Caco-2 (cell line): ENCODE measurements around the gene HABP2. TPM values are rescaled to one million over a fixed set of nuclear protein-coding genes. Genes with fewer than 3 reads are reported as not detected.

ENCODE experiments used
- BruUV-seq: library from RNA; stranded (reverse); fragments of 400-500 nt; replicated peaks from 2 replicates; lab custom pipeline; 2021; lab: Mats Ljungman, UMichigan
- CTCF ChIA-PET: fragments of 300-600 bp; sonication (Branson Sonifier 250); formaldehyde crosslinking; loops from one replicate; lab custom pipeline; 2022; ENCODE audit warnings: antibody characterized with exemption; lab: Charles Lee
- POLR2A ChIA-PET: fragments of 300-600 bp; sonication (Branson Sonifier 250); formaldehyde crosslinking; loops from one replicate; lab custom pipeline; 2022; ENCODE audit warnings: antibody characterized with exemption; lab: Charles Lee
- DNase-seq, 2 experiments: peaks; one replicate each; pipeline versions ENCODE4 v3.0.0 to v3.0.0-alpha.2; 2020 to 2022
- H3K27me3 ChIP-seq: replicated peaks from 2 replicates; pipeline ENCODE4 v1.6.0; 2011; ENCODE audit warnings: low read length; ENCODE audit not compliant: control insufficient read depth, insufficient read depth
- H3K36me3 ChIP-seq: 2 replicates; pipeline ENCODE4 v1.5.1; 2011; ENCODE audit warnings: low read length; ENCODE audit not compliant: control insufficient read depth, insufficient read depth
- H3K4me1 ChIP-seq: fragments of 250-450 bp; sonication (Bioruptor Pico); 2 replicates; pipeline ENCODE4 v1.5.1; 2020; ENCODE audit warnings: mild to moderate bottlenecking
- H3K4me3 ChIP-seq: 2 replicates; pipeline ENCODE4 v1.5.1; 2011; ENCODE audit warnings: low read depth, mild to moderate bottlenecking, control low read depth, low read length
- H3K9me3 ChIP-seq: fragments of 250-450 bp; sonication (Bioruptor Pico); 2 replicates; pipeline ENCODE4 v1.5.1; 2020; ENCODE audit warnings: mild to moderate bottlenecking, moderate library complexity
- H3K27ac Mint-ChIP-seq: one replicate; pipeline ENCODE4 v1.8.0; 2022; ENCODE audit warnings: mixed read lengths; ENCODE audit not compliant: unreplicated experiment
- H3K27me3 Mint-ChIP-seq: one replicate; pipeline ENCODE4 v1.8.0; 2022; ENCODE audit warnings: mixed read lengths; ENCODE audit not compliant: insufficient read depth, unreplicated experiment
- H3K36me3 Mint-ChIP-seq: one replicate; pipeline ENCODE4 v1.8.0; 2022; ENCODE audit warnings: mild to moderate bottlenecking, mixed read lengths; ENCODE audit not compliant: insufficient read depth, unreplicated experiment
- H3K4me1 Mint-ChIP-seq: one replicate; pipeline ENCODE4 v1.8.0; 2022; ENCODE audit warnings: low read depth, mixed read lengths; ENCODE audit not compliant: unreplicated experiment
- H3K4me3 Mint-ChIP-seq: one replicate; pipeline ENCODE4 v1.8.0; 2022; ENCODE audit warnings: mild to moderate bottlenecking, moderate library complexity, mixed read lengths; ENCODE audit not compliant: unreplicated experiment
- H3K9me3 Mint-ChIP-seq: one replicate; pipeline ENCODE4 v1.8.0; 2022; ENCODE audit warnings: mixed read lengths; ENCODE audit not compliant: unreplicated experiment
- CTCF ChIP-seq, 2 experiments: fragments of 200-600 bp in 1 of 2; IDR thresholded peaks; 1 replicate in 1 of 2; 2 replicates in 1 of 2; pipeline versions ENCODE4 v1.5.1 to v1.8.0; 2011 to 2022; ENCODE audit warnings: antibody characterized with exemption in 1 of 2, control low read depth in 1 of 2, inconsistent platforms in 1 of 2, low read depth in 1 of 2, low read length in 1 of 2, mild to moderate bottlenecking in 1 of 2, moderate library complexity in 1 of 2; ENCODE audit not compliant: insufficient read depth in 1 of 2, severe bottlenecking in 1 of 2, unreplicated experiment in 1 of 2
- intact Hi-C: fragments of 100-400 bp; cut with micrococcal nuclease; formaldehyde crosslinking; loops from one replicate; pipeline ENCODE4 v1.10.0; 2022; ENCODE audit not compliant: unreplicated experiment
- total RNA-seq: library from RNA; stranded (reverse); gene quantifications from 2 replicates; pipeline ENCODE4 v1.2.3, GENCODE V29; 2022

HABP2 gene
- total RNA-seq, 1 experiment from 2014 or later = 21.0 TPM

- intact Hi-C loops = loop anchor here (2.0 kb wide), 1 partner anchor 15 kb away; no protein-coding TSS in a partner anchor
- ChIA-PET POLR2A (no interaction called here), CTCF (interaction anchor here (1.3 kb wide), 1 partner anchor 38 kb away, joined by 6 read pairs; no protein-coding TSS in a partner anchor)
- no peak for TF ChIP-seq CTCF (IDR thresholded peaks at IDR 0.05; ENCODE audit: insufficient read depth in 1 of 2, low read depth in 1 of 2, low read length in 1 of 2, severe bottlenecking in 1 of 2, unreplicated experiment in 1 of 2)
- H3K36me3 ChIP-seq = no peaks in the 10 kb centered on the region
- no peak overlapping the region for H3K4me3 Mint-ChIP-seq
- H3K27me3 Mint-ChIP-seq = no peaks in the 10 kb centered on the region
- no peak overlapping the region for H3K4me3 ChIP-seq
- BruUV-seq = no TSS peak
- no peak overlapping the region for H3K27ac Mint-ChIP-seq
- H3K4me1 Mint-ChIP-seq = no peaks in the 10 kb centered on the region
- H3K36me3 Mint-ChIP-seq = no peaks in the 10 kb centered on the region
- no peaks in the 10 kb centered on the region for H3K9me3 Mint-ChIP-seq
- no peaks in the 10 kb centered on the region for H3K4me1 ChIP-seq
- H3K9me3 ChIP-seq = no peaks in the 10 kb centered on the region
- no peak for DNase-seq
- no peaks in the 10 kb centered on the region for H3K27me3 ChIP-seq
Observed at GRCh38 chr10:113525713-113526112, 27.1 kb upstream of the HABP2 start.

GRCh38 chr10:113527211-113527906 lies 25.5 kb upstream of the HABP2 start:
- ChIA-PET CTCF (interaction anchor here (0.8 to 0.9 kb wide), 2 partner anchors 11 to 36 kb away, joined by 3 read pairs; no protein-coding TSS in a partner anchor), POLR2A (interaction anchor here (0.6 kb wide), 1 partner anchor 10 kb away, joined by 3 read pairs; no protein-coding TSS in a partner anchor)
- intact Hi-C loops = no loop called here
- Histone ChIP-seq H3K36me3 (no peaks in the 10 kb centered on the region), H3K27me3 (no peaks in the 10 kb centered on the region), H3K4me3 (no peak overlapping the region), H3K4me1 (no peaks in the 10 kb centered on the region), H3K9me3 (no peaks in the 10 kb centered on the region)
- DNase-seq = no peak
- H3K27ac Mint-ChIP-seq = no peak overlapping the region
- no peaks in the 10 kb centered on the region for H3K27me3 Mint-ChIP-seq
- no peaks in the 10 kb centered on the region for H3K9me3 Mint-ChIP-seq
- H3K4me3 Mint-ChIP-seq = no peak overlapping the region
- BruUV-seq = no TSS peak
- TF ChIP-seq CTCF (IDR thresholded peaks at IDR 0.05; ENCODE audit: insufficient read depth in 1 of 2, low read depth in 1 of 2, low read length in 1 of 2, severe bottlenecking in 1 of 2, unreplicated experiment in 1 of 2) = no peak
- H3K36me3 Mint-ChIP-seq = no peaks in the 10 kb centered on the region
- H3K4me1 Mint-ChIP-seq = no peaks in the 10 kb centered on the region

GRCh38 chr10:113528876-113529275 lies 24.0 kb upstream of the HABP2 start:
- intact Hi-C loops = no loop called here
- DNase-seq = no peak
- no peaks in the 10 kb centered on the region for H3K27me3 Mint-ChIP-seq

More at GRCh38 chr10:113528876-113529275, 24.0 kb upstream of the HABP2 start:
- H3K4me3 ChIP-seq = no peak overlapping the region
- no peak for TF ChIP-seq CTCF (IDR thresholded peaks at IDR 0.05; ENCODE audit: insufficient read depth in 1 of 2, low read depth in 1 of 2, low read length in 1 of 2, severe bottlenecking in 1 of 2, unreplicated experiment in 1 of 2)
- BruUV-seq = no TSS peak
- Mint-ChIP-seq H3K4me1 (no peaks in the 10 kb centered on the region), H3K4me3 (no peak overlapping the region), H3K27ac (no peak overlapping the region), H3K36me3 (no peaks in the 10 kb centered on the region), H3K9me3 (no peaks in the 10 kb centered on the region)
- ChIA-PET POLR2A (no interaction called here), CTCF (no interaction called here)
- H3K4me1 ChIP-seq = no peaks in the 10 kb centered on the region
- H3K36me3 ChIP-seq = no peaks in the 10 kb centered on the region
- H3K9me3 ChIP-seq = no peaks in the 10 kb centered on the region
- H3K27me3 ChIP-seq = no peaks in the 10 kb centered on the region
